HCT116 (cell line): ENCODE data around the gene DLL1. TPM values are rescaled to one million over a fixed set of nuclear protein-coding genes. Genes with fewer than 3 reads are reported as not detected.

Experiments
- ATAC-seq: fragments of 200-7000 bp; cut with Tn5 transposase; 2 replicates; pipeline ENCODE4 v1.9.1; 2020; ENCODE audit warnings: mild to moderate bottlenecking, moderate library complexity
- BruUV-seq: library from RNA; stranded (reverse); fragments of 400-500 nt; replicated peaks from 2 replicates; lab custom pipeline; 2021; lab: Mats Ljungman, UMichigan
- CTCF ChIA-PET: fragments of 300-600 bp; sonication (Branson Sonifier 250); formaldehyde crosslinking; loops from one replicate; lab custom pipeline; 2021; ENCODE audit warnings: antibody characterized with exemption; lab: Charles Lee
- POLR2A ChIA-PET: fragments of 300-600, 350-600 bp; sonication (Branson Sonifier 250); formaldehyde crosslinking; loops from one replicate; lab custom pipeline; 2021; ENCODE audit warnings: antibody characterized with exemption; lab: Charles Lee
- RAD21 ChIA-PET, 2 experiments: fragments of 300-600 bp; sonication (Branson Sonifier 250); formaldehyde crosslinking; loops; one replicate each; lab custom pipeline; 2023; ENCODE audit warnings: low total read pairs in 2 of 2; ENCODE audit not compliant: uncharacterized antibody in 2 of 2, unreplicated experiment in 2 of 2, low non-redundant PET in 1 of 2; lab: Charles Lee
- DNase-seq: peaks from one replicate; pipeline ENCODE4 v3.0.0-alpha.2; 2010; ENCODE audit warnings: low read depth, low spot score
- H2AFZ ChIP-seq: fragments of 200-600 bp; shearing (Covaris generic), sonication (generic); 2 replicates; pipeline ENCODE4 v1.6.1; 2017; ENCODE audit warnings: low read depth, mixed run types, mixed read lengths, antibody characterized with exemption, low read length; ENCODE audit not compliant: poor library complexity, severe bottlenecking
- H3K27ac ChIP-seq: 2 replicates; pipeline ENCODE4 v1.5.1; 2012; ENCODE audit warnings: low read depth, low read length
- H3K27me3 ChIP-seq: fragments of 200-600 bp; sonication (generic); 2 replicates; pipeline ENCODE4 v1.6.1; 2016; ENCODE audit warnings: mixed run types, low read length, mixed read lengths; ENCODE audit not compliant: insufficient read depth
- H3K36me3 ChIP-seq, 2 experiments: fragments of 200-500 bp in 1 of 2; fragments of 200-600 bp in 1 of 2; sonication (Bioruptor generic) in 1 of 2; sonication (generic) in 1 of 2; 2 replicates each; pipeline versions ENCODE4 v1.5.1 to v1.6.1; 2014 to 2016; ENCODE audit warnings: low read length in 2 of 2, inconsistent platforms in 1 of 2, mixed read lengths in 1 of 2, mixed run types in 1 of 2; ENCODE audit not compliant: insufficient read depth in 2 of 2, control insufficient read depth in 1 of 2
- H3K4me1 ChIP-seq, 2 experiments: fragments of 200-600 bp in 1 of 2; sonication (generic) in 1 of 2; 2 replicates each; pipeline versions ENCODE4 v1.5.1 to v1.6.1; 2012 to 2017; ENCODE audit warnings: low read length in 2 of 2, inconsistent platforms in 1 of 2, mild to moderate bottlenecking in 1 of 2, mixed read lengths in 1 of 2, mixed run types in 1 of 2, moderate library complexity in 1 of 2; ENCODE audit not compliant: insufficient read depth in 2 of 2, control insufficient read depth in 1 of 2
- H3K4me2 ChIP-seq: fragments of 200-600 bp; sonication (generic); 2 replicates; pipeline ENCODE4 v1.6.1; 2017; ENCODE audit warnings: mixed run types, low read length, mixed read lengths
- H3K4me3 ChIP-seq, 2 experiments: fragments of 200-600 bp in 1 of 2; sonication (generic) in 1 of 2; replicated peaks in 1 of 2; 2 replicates each; pipeline ENCODE4 v1.5.1; 2011 to 2016; ENCODE audit warnings: low read length in 2 of 2, control low read depth in 1 of 2, low read depth in 1 of 2, mild to moderate bottlenecking in 1 of 2, mixed read lengths in 1 of 2, mixed run types in 1 of 2
- H3K79me2 ChIP-seq: fragments of 200-600 bp; sonication (generic); 2 replicates; pipeline ENCODE4 v1.6.1; 2017; ENCODE audit warnings: mild to moderate bottlenecking, mixed run types, low read length, moderate library complexity, mixed read lengths; ENCODE audit not compliant: insufficient read depth
- H3K9ac ChIP-seq: fragments of 200-600 bp; sonication (generic); 2 replicates; pipeline ENCODE4 v1.6.1; 2016; ENCODE audit warnings: low read length, mixed read lengths
- H3K9me2 ChIP-seq: fragments of 200-600 bp; sonication (generic), shearing (Covaris generic); 2 replicates; pipeline ENCODE4 v1.6.1; 2017; ENCODE audit warnings: mixed run types, mild to moderate bottlenecking, moderate library complexity; ENCODE audit not compliant: insufficient read depth
- H3K9me3 ChIP-seq, 2 experiments: fragments of 200-500 bp in 1 of 2; fragments of 200-600 bp in 1 of 2; sonication (Bioruptor generic) in 1 of 2; sonication (generic) in 1 of 2; 2 replicates each; pipeline ENCODE4 v1.6.1; 2014 to 2017; ENCODE audit warnings: low read length in 2 of 2, mixed read lengths in 2 of 2, inconsistent platforms in 1 of 2, low read depth in 1 of 2, mild to moderate bottlenecking in 1 of 2, mixed run types in 1 of 2, moderate library complexity in 1 of 2; ENCODE audit not compliant: control insufficient read depth in 1 of 2, insufficient read depth in 1 of 2
- H4K20me1 ChIP-seq: fragments of 200-600 bp; sonication (generic), shearing (Covaris generic); 2 replicates; pipeline ENCODE4 v1.6.1; 2017; ENCODE audit warnings: mixed run types, mild to moderate bottlenecking, moderate library complexity; ENCODE audit not compliant: insufficient read depth
- CBX3 ChIP-seq: IDR thresholded peaks from 2 replicates; pipeline ENCODE4 v1.6.1; 2012; ENCODE audit warnings: low read depth
- EGR1 ChIP-seq: IDR thresholded peaks from 2 replicates; pipeline ENCODE4 v1.6.1; 2012; ENCODE audit warnings: low read depth
- FOSL1 ChIP-seq: IDR thresholded peaks from 2 replicates; pipeline ENCODE4 v1.6.1; 2012; ENCODE audit warnings: low read depth
- REST ChIP-seq: IDR thresholded peaks from 2 replicates; pipeline ENCODE4 v1.6.1; 2012; ENCODE audit warnings: low read depth
- SRF ChIP-seq: IDR thresholded peaks from 2 replicates; pipeline ENCODE4 v1.6.1; 2012; ENCODE audit warnings: low read depth
- ZBTB33 ChIP-seq: IDR thresholded peaks from 2 replicates; pipeline ENCODE4 v1.6.1; 2011; ENCODE audit warnings: mild to moderate bottlenecking, low read length, moderate library complexity; ENCODE audit not compliant: insufficient replicate concordance; ENCODE audit errors: extremely low read depth
- ZNF274 ChIP-seq: fragments of 200-500 bp; sonication (Bioruptor generic); IDR thresholded peaks from 2 replicates; pipeline ENCODE4 v1.6.1; 2014; ENCODE audit warnings: mild to moderate bottlenecking, low read depth, low read length, inconsistent platforms
- intact Hi-C: fragments of 100-400 bp; cut with micrococcal nuclease; formaldehyde crosslinking; loops from 2 replicates; pipeline ENCODE4 v1.10.0; 2022
- total RNA-seq: library from RNA; stranded (reverse); gene quantifications from one replicate; pipeline ENCODE4 v1.2.1, GENCODE V29; 2021; ENCODE audit not compliant: unreplicated experiment

The DLL1 gene
- total RNA-seq, 1 experiment from 2014 or later: 5.3 TPM

- Histone ChIP-seq H3K9ac (no peak overlapping the region), H2AFZ (no peak overlapping the region), H3K4me2 (no peak overlapping the region), H3K4me1 (no peaks in the 10 kb centered on the region), H3K36me3 (no peaks in the 10 kb centered on the region), H3K9me2 (no peaks in the 10 kb centered on the region), H3K4me3 (no peak overlapping the region), H4K20me1 (no peaks in the 10 kb centered on the region), H3K79me2 (no peaks in the 10 kb centered on the region), H3K27ac (no peak overlapping the region), H3K27me3 (no peaks in the 10 kb centered on the region), H3K9me3 (no peaks in the 10 kb centered on the region)
- TF ChIP-seq FOSL1 (no peak), SRF (no peak), ZBTB33 (no peak)
- BruUV-seq: no TSS peak
- ChIA-PET POLR2A (no interaction called here), CTCF (no interaction called here), RAD21 (no interaction called here)
- DNase-seq: no peak
- intact Hi-C loops: no loop called here
- no peak for ATAC-seq
These were observed 41.8 kb downstream of the DLL1 start for GRCh38 chr6:170248861-170249600.

- Histone ChIP-seq H3K27ac (no peak overlapping the region), H3K9me2 (no peaks in the 10 kb centered on the region), H3K4me3 (no peak overlapping the region), H3K4me1 (no peaks in the 10 kb centered on the region), H4K20me1 (no peaks in the 10 kb centered on the region), H3K4me2 (no peak overlapping the region), H3K9me3 (no peaks in the 10 kb centered on the region), H3K27me3 (no peaks in the 10 kb centered on the region), H2AFZ (no peak overlapping the region), H3K9ac (no peak overlapping the region), H3K79me2 (no peaks in the 10 kb centered on the region), H3K36me3 (no peaks in the 10 kb centered on the region)
- ATAC-seq (no peak), DNase-seq (no peak)
- no TSS peak for BruUV-seq
- intact Hi-C loops: no loop called here
- RAD21 ChIA-PET: no interaction called here
- CTCF ChIA-PET: no interaction called here
- TF ChIP-seq EGR1 (no peak), ZNF274 (no peak), SRF (no peak), REST (no peak), CBX3 (no peak)
- POLR2A ChIA-PET: no interaction called here
These were observed 42.6 kb downstream of the DLL1 start for GRCh38 chr6:170248111-170248805.
